ENCODE measurements around the gene ABITRAM. TPM values are rescaled to one million over a fixed set of nuclear protein-coding genes. Genes with fewer than 3 reads are reported as not detected.
"Not testable (repeated sequence)": the region's sequence is repeated elsewhere in the genome, so short reads cannot be mapped to it uniquely, and the experiment has no call there.

Gene ABITRAM
- total RNA-seq, 2 experiments from 2014 or later = 7.0 to 14.6 TPM

DNA sequence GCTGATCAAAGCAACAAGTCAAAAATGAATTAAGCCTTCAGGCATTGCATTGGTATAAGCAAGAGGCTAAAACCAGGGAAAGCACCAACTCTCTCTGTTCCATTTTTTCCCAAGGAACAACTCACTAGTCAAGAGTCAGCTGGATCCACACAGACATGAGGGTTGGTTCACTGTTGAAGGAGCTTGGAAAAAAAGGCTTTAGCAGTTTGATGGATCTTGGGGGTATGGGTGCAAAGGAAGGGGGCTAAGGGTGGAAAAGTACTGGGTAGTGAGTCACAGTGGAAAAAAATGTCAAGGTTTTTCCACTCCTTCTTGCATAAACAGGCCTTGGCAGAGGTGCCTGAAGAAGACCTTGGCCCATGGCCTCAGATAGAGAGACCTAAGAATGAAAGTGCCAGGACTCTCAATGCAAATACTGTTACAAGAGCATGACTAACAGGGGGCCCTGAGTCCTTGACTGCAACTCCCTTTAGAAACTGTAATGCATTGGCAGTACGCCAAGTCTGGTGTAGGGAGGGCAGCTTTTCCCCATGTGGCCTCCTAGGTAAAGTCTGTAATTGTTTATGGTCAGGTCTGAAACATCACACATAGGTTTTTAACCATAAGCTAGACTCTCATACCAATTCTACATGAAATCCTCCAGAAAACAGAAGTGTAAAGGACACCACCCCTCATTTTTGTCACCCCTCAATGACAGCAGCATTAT, 48.4 kb upstream of the ABITRAM start:
- CTCF ChIA-PET (ENCODE audit: unreplicated experiment) = no interaction called here

DNA sequence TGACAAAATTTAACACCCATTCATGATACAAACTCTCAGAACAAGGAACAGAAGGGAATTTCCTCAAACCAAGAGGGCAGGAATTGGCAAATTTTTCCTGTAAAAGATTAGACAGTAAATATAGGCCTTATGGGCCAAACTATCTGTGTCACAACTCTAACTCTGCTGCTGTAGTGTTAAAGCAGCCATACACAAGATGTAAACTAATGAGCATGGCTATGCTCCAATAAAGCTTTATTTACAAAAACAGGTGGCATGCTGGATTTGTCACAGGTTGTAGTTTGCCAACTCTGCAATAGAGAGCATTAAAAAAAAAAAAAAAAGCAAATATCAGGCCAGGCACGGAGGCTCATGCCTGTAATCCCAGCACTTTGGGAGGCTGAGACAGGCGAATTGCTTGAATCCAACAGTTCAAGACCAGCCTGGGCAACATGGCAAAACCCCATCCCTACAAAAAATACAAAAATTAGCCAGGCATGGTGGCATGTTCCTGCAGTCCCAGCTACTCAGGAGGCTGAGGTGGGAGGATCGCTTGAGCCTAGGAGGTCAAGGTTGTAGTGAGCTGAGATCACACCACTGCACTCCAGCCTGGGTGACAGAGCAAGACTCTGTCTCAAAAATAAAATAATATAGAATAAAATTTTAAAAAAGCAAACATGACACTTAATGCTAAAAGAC, 47.5 kb upstream of the ABITRAM start:
- H3K9me3 ChIP-seq (ENCODE audit: low read length); intact Hi-C loops (cut with micrococcal nuclease; ENCODE audit: unreplicated experiment); H4K20me1 ChIP-seq (ENCODE audit: insufficient read depth, low read length); H3K9me2 ChIP-seq (ENCODE audit: insufficient read depth, low read length); H3K4me2 ChIP-seq (ENCODE audit: low read length); H3K4me3 ChIP-seq (ENCODE audit: low read depth, low read length, poor library complexity, severe bottlenecking); DNase-seq (ENCODE audit: low spot score); H3K79me2 ChIP-seq (ENCODE audit: insufficient read depth, low read depth, low read length); H3K27ac ChIP-seq (ENCODE audit: low read depth, low read length, poor library complexity, severe bottlenecking); H2AFZ ChIP-seq (ENCODE audit: low read length); CTCF ChIA-PET (ENCODE audit: unreplicated experiment); BruUV-seq (replicated peaks): not testable (repeated sequence)
- peaks cover 11% of the 10 kb centered on the region for H3K4me1 ChIP-seq (ENCODE audit: insufficient read depth, low read length, poor library complexity, severe bottlenecking)
- peaks cover 83% of the 10 kb centered on the region for H3K36me3 ChIP-seq (ENCODE audit: insufficient read depth, low read length)
- POLR2A ChIA-PET = interaction anchor here (0.6 to 0.7 kb wide), 2 partner anchors 75 to 411 kb away, joined by 3 read pairs; no protein-coding TSS in a partner anchor

More for the DNA sequence above, 48.4 kb upstream of the ABITRAM start:
- Histone ChIP-seq H2AFZ (ENCODE audit: low read length) (no peak overlapping the region), H3K9me2 (ENCODE audit: insufficient read depth, low read length) (no peaks in the 10 kb centered on the region), H3K36me3 (ENCODE audit: insufficient read depth, low read length) (peaks cover 79% of the 10 kb centered on the region), H3K9me3 (ENCODE audit: low read length) (no peaks in the 10 kb centered on the region), H4K20me1 (ENCODE audit: insufficient read depth, low read length) (no peaks in the 10 kb centered on the region), H3K4me2 (ENCODE audit: low read length) (peak overlapping the region; percentile 19; the same call in 1 of the 2 replicates), H3K4me3 (ENCODE audit: low read depth, low read length, poor library complexity, severe bottlenecking) (no peak overlapping the region), H3K79me2 (ENCODE audit: insufficient read depth, low read depth, low read length) (no peaks in the 10 kb centered on the region), H3K4me1 (ENCODE audit: insufficient read depth, low read length, poor library complexity, severe bottlenecking) (peaks cover 11% of the 10 kb centered on the region), H3K27ac (ENCODE audit: low read depth, low read length, poor library complexity, severe bottlenecking) (no peak overlapping the region)
- POLR2A ChIA-PET = interaction anchor here (0.6 to 0.7 kb wide), 2 partner anchors 109 to 410 kb away, joined by 3 read pairs; no protein-coding TSS in a partner anchor
- TF ChIP-seq, protein P1, sequence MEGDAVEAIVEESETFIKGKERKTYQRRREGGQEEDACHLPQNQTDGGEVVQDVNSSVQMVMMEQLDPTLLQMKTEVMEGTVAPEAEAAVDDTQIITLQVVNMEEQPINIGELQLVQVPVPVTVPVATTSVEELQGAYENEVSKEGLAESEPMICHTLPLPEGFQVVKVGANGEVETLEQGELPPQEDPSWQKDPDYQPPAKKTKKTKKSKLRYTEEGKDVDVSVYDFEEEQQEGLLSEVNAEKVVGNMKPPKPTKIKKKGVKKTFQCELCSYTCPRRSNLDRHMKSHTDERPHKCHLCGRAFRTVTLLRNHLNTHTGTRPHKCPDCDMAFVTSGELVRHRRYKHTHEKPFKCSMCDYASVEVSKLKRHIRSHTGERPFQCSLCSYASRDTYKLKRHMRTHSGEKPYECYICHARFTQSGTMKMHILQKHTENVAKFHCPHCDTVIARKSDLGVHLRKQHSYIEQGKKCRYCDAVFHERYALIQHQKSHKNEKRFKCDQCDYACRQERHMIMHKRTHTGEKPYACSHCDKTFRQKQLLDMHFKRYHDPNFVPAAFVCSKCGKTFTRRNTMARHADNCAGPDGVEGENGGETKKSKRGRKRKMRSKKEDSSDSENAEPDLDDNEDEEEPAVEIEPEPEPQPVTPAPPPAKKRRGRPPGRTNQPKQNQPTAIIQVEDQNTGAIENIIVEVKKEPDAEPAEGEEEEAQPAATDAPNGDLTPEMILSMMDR (conservative IDR thresholded peaks at IDR 0.05; ENCODE audit: low read length) = no peak
- no peak for TF ChIP-seq EZH2phosphoT487 (IDR thresholded peaks at IDR 0.05; ENCODE audit: borderline replicate concordance, low read depth, low read length)
- DNase-seq (ENCODE audit: low spot score) = peak; percentile 44
- no TSS peak for BruUV-seq (replicated peaks)
- intact Hi-C loops (cut with micrococcal nuclease; ENCODE audit: unreplicated experiment) = no loop called here

DNA sequence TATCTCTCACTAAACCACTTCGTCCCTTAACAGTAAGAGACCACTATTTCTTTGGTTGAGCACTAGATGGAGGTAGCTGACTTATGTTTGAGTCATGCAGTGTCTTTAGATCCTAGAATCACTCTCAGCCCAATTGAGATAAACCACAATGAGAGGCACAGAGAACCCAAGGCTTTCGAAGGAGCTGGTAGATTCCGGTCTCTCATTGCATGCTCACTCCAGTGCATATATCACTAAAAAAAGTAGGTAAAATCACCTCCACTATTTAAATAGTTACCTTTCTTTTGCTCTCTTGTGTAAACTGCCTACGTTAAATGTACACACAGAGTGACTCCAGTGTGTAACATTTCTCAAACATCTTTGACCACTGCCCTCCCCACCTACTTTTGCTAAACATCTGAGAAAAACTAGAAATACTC, 44.5 kb upstream of the ABITRAM start:
- no peaks in the 10 kb centered on the region for H3K9me3 ChIP-seq (ENCODE audit: low read length)
- no peaks in the 10 kb centered on the region for H3K79me2 ChIP-seq (ENCODE audit: insufficient read depth, low read depth, low read length)
- TF ChIP-seq, protein P1 (conservative IDR thresholded peaks at IDR 0.05; ENCODE audit: low read length) = peak; percentile 35; the same call in 1 of the 2 replicates
- TF ChIP-seq EZH2phosphoT487 (IDR thresholded peaks at IDR 0.05; ENCODE audit: borderline replicate concordance, low read depth, low read length) = no peak
- no TSS peak for BruUV-seq (replicated peaks)
- H3K27ac ChIP-seq (ENCODE audit: low read depth, low read length, poor library complexity, severe bottlenecking) = no peak overlapping the region
- DNase-seq (ENCODE audit: low spot score) = peak; percentile 8
- H3K4me2 ChIP-seq (ENCODE audit: low read length) = no peak overlapping the region
- peaks cover 88% of the 10 kb centered on the region for H3K36me3 ChIP-seq (ENCODE audit: insufficient read depth, low read length)
- H2AFZ ChIP-seq (ENCODE audit: low read length) = no peak overlapping the region
- no peak overlapping the region for H3K4me3 ChIP-seq (ENCODE audit: low read depth, low read length, poor library complexity, severe bottlenecking)
- intact Hi-C loops (cut with micrococcal nuclease; ENCODE audit: unreplicated experiment) = no loop called here
- no peaks in the 10 kb centered on the region for H3K9me2 ChIP-seq (ENCODE audit: insufficient read depth, low read length)
- no peaks in the 10 kb centered on the region for H4K20me1 ChIP-seq (ENCODE audit: insufficient read depth, low read length)
- peaks cover 11% of the 10 kb centered on the region for H3K4me1 ChIP-seq (ENCODE audit: insufficient read depth, low read length, poor library complexity, severe bottlenecking)
- POLR2A ChIA-PET = no interaction called here
- CTCF ChIA-PET (ENCODE audit: unreplicated experiment) = no interaction called here
